A172 (cell line): ENCODE results near the gene KCTD16. TPM values are rescaled to one million over a fixed set of nuclear protein-coding genes. Genes with fewer than 3 reads are reported as not detected.

Experiments
- DNase-seq: peaks from one replicate; pipeline ENCODE4 v3.0.0-alpha.2; 2015; ENCODE audit warnings: low spot score
- total RNA-seq: library from RNA; depleted of rRNA; stranded (reverse); fragments of >200 nt; shearing (Covaris generic); gene quantifications from 2 replicates; pipeline ENCODE4 v1.2.3, GENCODE V29; 2014

Gene KCTD16
- total RNA-seq, 1 experiment from 2014 or later, result 1.2 TPM

- no peak for DNase-seq
Observed at GRCh38 chr5:144460600-144460999, 289.9 kb downstream of the KCTD16 start.

DNA sequence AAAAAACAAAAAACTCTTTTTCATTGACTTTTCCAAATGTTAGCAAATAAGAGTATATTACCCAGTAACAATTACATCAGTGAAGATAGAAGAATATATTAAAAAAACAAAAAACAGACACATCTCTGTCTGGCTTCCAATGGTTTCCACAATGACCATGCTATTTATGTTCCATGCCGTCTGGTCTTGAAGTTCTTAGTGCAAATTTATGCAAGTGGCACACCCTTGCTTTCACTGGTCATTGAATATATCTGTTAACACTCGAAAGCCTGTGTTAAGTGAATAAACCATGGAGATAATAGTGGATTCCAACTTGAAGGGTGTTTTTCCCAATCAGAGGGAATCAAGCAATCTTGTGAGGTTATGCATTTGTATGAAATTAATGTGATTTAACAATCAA, 291.9 kb downstream of the KCTD16 start:
- no peak for DNase-seq

DNA sequence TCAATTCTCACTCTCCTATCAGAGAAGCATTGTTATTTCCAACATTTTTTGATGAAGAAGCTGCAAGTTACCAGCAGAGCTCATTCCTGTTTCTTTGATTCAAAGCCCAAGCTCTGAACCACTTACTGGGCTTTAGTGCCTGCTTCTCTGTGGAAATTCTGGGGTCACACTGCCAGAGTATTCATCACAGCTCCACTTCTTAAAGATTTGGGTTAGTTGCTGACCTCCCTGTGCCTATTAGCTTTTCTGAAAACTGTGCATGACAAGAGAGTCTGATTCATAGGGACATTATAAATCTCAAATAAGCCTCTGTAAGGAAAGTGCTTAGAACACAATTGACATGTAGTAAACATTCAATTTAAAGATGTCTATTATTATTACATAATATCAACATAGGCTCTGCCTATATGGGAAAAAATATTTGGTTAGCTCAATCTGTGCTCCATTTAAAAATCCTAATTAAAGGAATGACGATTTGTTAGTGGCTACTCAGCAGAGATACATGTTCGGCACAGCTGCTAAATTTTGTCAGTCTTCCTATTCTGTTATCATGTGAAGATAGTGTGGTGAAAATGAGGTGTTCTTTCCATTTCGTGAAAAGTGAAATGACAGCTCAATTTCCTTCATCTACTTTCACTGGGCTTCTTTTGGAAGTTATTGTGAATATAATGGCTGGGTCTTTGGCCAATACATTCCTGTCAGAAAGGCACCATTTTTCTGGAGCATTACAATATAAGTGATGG, 293.0 kb downstream of the KCTD16 start:
- DNase-seq, result no peak

DNA sequence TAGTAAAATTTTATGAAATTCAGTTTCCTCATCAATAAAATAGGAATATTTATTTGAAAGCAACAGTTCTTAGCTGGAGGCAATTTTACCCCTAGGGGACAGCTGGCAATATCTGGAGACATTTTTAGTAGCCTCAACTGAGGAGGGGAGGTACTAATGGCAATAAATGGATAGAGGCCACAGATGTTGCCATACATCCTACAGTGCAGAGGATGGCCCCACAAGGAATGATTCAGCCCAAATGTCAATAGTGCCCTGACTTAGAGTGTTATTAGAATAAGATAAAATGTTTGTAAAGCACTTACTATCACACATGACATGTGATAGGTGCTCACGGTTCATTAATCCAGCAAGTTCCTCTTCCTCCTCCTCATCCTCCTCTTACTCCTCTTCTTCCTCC, 293.6 kb downstream of the KCTD16 start:
- DNase-seq, result no peak

- no peak for DNase-seq
Observed at GRCh38 chr5:144465441-144465840, 294.8 kb downstream of the KCTD16 start.

- DNase-seq, result peak; percentile 54
Observed at GRCh38 chr5:144467792-144468191, 297.1 kb downstream of the KCTD16 start.

DNA sequence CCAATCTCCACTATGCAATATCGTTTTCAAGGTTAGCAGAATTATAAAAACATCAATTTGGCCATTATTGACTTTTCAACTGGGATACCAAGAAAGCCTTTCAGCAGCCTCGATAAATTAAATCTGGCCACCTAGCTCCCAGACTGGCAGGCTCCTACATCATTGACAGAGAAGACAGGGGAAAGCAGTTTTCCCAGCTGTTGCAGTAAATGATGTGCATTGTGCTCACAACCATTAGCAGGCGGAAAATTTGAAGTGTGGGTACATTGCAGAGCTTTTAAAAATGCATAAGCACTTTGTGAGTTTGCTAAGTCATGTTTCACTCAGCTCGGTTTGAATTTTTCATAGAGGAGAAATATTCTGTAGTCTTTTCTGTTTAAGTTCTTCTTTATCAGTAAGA, 297.9 kb downstream of the KCTD16 start:
- no peak for DNase-seq

DNA sequence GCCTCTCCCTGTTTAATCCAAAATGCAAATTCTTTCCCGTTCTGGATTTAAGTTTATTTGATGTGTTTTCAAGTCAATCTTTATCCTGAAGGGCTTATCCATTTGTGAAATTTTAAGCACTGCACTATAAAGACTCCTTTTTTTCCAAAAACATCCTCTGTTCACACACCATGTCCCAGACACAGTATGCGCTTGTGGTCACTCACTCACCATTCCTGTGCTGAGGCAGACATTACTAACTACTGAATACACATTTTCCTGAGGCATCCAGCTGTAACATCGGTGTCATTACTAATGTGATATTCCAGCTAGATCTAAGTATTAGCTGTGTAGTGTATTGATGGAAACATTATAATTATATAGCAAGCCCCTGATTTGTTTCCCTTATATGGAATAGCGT, 298.4 kb downstream of the KCTD16 start:
- no peak for DNase-seq

GRCh38 chr5:144472221-144472620, 301.5 kb downstream of the KCTD16 start:
- no peak for DNase-seq

- no peak for DNase-seq
Observed at GRCh38 chr5:144473650-144474049, 303.0 kb downstream of the KCTD16 start.

DNA sequence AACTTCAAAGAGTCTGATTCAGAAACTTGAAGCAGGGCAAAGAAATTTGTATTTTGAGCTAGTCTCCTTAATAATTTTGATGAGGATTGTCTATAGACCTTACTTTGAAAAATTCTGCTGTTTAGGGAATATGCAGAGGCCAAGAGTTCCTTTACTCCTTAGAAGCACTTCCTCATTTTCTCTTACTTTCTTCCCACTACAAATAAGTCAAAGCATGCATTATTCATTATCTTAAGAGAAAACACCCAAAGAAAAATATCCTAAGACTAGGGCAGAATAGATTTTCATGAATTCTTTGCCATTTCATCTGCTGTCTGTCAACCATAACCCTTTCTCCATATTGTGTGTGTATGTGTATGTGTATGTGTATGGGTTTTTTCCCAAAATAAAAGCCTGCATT, 307.9 kb downstream of the KCTD16 start:
- DNase-seq, result no peak

DNA sequence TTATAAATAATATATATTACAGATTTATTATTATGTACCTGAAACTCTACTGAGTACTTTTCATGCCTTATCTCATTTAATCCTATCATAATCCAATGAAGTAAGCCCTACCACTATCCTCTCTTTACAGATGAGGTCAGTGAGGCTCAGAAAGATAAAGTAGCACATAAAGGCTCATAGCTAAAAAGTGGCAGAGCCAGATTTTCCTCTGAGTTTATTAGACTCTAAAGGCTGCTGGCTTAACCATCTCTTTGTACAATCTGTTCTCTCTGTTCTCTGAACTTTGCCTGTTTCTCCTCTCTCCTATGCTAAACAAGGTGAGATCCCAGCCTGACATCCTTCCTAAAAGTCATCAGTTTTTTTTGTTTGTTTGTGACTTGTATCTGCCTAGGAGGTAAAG, 311.2 kb downstream of the KCTD16 start:
- no peak for DNase-seq

GRCh38 chr5:144484124-144484897, 313.6 kb downstream of the KCTD16 start:
- DNase-seq, result peak; percentile 83

DNA sequence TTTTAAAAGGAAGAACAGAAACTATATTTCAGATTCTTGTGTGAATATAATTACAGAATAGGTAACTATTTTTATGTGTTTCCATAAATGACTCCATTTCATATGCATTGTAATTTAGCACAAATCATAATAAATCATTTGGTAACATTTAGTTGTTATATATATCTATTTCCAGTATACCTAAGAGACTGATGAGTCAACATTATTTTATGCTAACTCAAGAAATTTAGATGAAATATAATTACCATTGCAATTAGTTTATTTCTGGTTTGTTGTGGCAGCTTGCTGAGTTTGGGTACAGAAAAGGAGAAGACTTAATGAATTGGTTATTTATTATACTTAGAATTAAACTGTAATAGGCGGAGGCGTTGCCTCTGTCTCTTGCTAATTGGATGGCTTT, 314.9 kb downstream of the KCTD16 start:
- DNase-seq, result no peak

DNA sequence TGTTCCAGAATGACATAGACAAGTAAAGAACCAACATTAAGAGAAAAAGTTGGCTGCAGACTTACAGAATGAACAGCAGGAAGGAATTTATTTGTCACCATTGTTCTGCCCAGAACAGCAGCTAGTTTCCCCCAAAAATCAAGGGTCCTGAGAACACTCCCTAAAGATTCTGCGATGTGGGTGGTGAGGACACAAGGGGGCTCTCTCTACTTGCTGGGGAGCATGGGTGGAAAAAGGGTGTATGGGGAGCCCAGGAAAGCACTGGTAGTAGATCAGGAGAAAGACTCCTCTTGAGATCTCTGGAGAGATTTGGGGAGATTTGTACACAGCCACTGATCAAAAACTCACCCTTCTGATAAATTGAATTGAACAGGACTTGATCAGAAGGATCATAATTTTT, 316.5 kb downstream of the KCTD16 start:
- no peak for DNase-seq

- no peak for DNase-seq
Observed at GRCh38 chr5:144487761-144488160, 317.1 kb downstream of the KCTD16 start.

DNA sequence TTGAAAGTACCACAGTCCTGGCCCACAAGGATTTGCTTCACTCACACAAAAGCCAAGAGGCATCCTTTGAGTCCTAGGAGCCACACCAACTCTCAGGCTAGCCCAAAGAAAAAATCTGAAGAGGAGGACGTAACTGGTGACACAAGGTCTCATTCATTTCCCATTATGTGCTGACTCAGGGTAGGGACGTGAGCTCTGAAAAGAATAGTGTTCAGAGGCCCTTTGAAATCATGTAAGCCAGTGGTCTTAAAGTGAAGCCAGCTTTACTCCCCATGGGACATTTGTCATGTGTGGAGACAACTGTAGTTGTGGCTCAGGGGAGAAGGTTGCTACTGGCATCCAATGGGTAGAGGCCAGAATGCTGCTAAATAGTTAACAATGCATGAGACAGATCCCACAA, 332.4 kb downstream of the KCTD16 start:
- DNase-seq, result no peak

GRCh38 chr5:144504929-144505577, 334.4 kb downstream of the KCTD16 start:
- no peak for DNase-seq

- no peak for DNase-seq
Observed at GRCh38 chr5:144510845-144511579, 340.3 kb downstream of the KCTD16 start.

DNA sequence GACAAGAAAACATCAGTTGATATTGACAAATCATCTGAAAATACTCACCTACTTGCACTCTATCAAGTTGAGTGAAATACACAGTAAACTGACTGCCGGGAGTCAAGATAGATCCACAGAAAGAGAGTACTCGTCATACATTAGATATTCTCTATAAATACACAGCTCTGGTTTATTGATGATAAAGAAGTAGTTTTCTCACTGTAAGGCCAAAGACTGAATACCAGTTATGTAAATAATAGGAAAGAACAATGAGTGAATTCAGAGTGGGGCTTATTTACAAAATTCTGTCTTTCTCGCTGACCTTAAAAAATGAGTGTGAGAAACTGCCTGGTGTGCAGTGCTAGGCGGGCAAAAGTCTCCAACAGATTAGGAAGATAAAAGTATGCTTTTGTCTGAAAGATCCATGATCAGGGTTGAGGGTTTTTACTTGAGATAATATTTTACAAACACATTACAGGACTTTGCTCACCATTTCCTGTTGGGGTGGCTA, 341.0 kb downstream of the KCTD16 start:
- DNase-seq, result no peak

GRCh38 chr5:144522698-144523097, 352.0 kb downstream of the KCTD16 start:
- DNase-seq, result no peak

DNA sequence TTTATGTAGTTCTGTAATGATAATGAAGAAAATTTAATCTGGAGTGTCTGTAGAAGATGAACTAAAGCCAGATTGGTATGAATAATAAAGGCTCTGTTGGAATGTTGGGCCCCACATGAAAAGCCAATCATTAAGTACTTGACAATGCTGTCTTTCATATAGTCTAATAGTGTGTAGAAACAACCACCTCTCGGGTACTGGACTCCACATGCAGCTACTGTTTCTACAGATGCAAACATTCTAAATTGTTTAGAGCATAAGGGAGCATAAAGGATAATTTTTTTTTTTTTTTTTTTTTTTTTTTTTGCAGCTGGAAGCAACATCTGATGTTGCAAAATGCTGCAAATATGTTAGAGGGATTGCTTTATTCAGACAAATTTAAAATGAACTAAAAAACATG, 354.3 kb downstream of the KCTD16 start:
- no peak for DNase-seq
